Caco-2 (cell line): Measurements from ENCODE around the gene NRP2. TPM values are rescaled to one million over a fixed set of nuclear protein-coding genes. Genes with fewer than 3 reads are reported as not detected.

Source experiments
- BruUV-seq: library from RNA; stranded (reverse); fragments of 400-500 nt; replicated peaks from 2 replicates; lab custom pipeline; 2021; lab: Mats Ljungman, UMichigan
- CTCF ChIA-PET: fragments of 300-600 bp; sonication (Branson Sonifier 250); formaldehyde crosslinking; loops from one replicate; lab custom pipeline; 2022; ENCODE audit warnings: antibody characterized with exemption; lab: Charles Lee
- POLR2A ChIA-PET: fragments of 300-600 bp; sonication (Branson Sonifier 250); formaldehyde crosslinking; loops from one replicate; lab custom pipeline; 2022; ENCODE audit warnings: antibody characterized with exemption; lab: Charles Lee
- DNase-seq, 2 experiments: peaks; one replicate each; pipeline versions ENCODE4 v3.0.0 to v3.0.0-alpha.2; 2020 to 2022
- H3K27me3 ChIP-seq: replicated peaks from 2 replicates; pipeline ENCODE4 v1.6.0; 2011; ENCODE audit warnings: low read length; ENCODE audit not compliant: control insufficient read depth, insufficient read depth
- H3K36me3 ChIP-seq: 2 replicates; pipeline ENCODE4 v1.5.1; 2011; ENCODE audit warnings: low read length; ENCODE audit not compliant: control insufficient read depth, insufficient read depth
- H3K4me1 ChIP-seq: fragments of 250-450 bp; sonication (Bioruptor Pico); 2 replicates; pipeline ENCODE4 v1.5.1; 2020; ENCODE audit warnings: mild to moderate bottlenecking
- H3K4me3 ChIP-seq: 2 replicates; pipeline ENCODE4 v1.5.1; 2011; ENCODE audit warnings: low read depth, mild to moderate bottlenecking, control low read depth, low read length
- H3K9me3 ChIP-seq: fragments of 250-450 bp; sonication (Bioruptor Pico); 2 replicates; pipeline ENCODE4 v1.5.1; 2020; ENCODE audit warnings: mild to moderate bottlenecking, moderate library complexity
- H3K27ac Mint-ChIP-seq: one replicate; pipeline ENCODE4 v1.8.0; 2022; ENCODE audit warnings: mixed read lengths; ENCODE audit not compliant: unreplicated experiment
- H3K27me3 Mint-ChIP-seq: one replicate; pipeline ENCODE4 v1.8.0; 2022; ENCODE audit warnings: mixed read lengths; ENCODE audit not compliant: insufficient read depth, unreplicated experiment
- H3K36me3 Mint-ChIP-seq: one replicate; pipeline ENCODE4 v1.8.0; 2022; ENCODE audit warnings: mild to moderate bottlenecking, mixed read lengths; ENCODE audit not compliant: insufficient read depth, unreplicated experiment
- H3K4me1 Mint-ChIP-seq: one replicate; pipeline ENCODE4 v1.8.0; 2022; ENCODE audit warnings: low read depth, mixed read lengths; ENCODE audit not compliant: unreplicated experiment
- H3K4me3 Mint-ChIP-seq: one replicate; pipeline ENCODE4 v1.8.0; 2022; ENCODE audit warnings: mild to moderate bottlenecking, moderate library complexity, mixed read lengths; ENCODE audit not compliant: unreplicated experiment
- H3K9me3 Mint-ChIP-seq: one replicate; pipeline ENCODE4 v1.8.0; 2022; ENCODE audit warnings: mixed read lengths; ENCODE audit not compliant: unreplicated experiment
- intact Hi-C: fragments of 100-400 bp; cut with micrococcal nuclease; formaldehyde crosslinking; loops from one replicate; pipeline ENCODE4 v1.10.0; 2022; ENCODE audit not compliant: unreplicated experiment
- total RNA-seq: library from RNA; stranded (reverse); gene quantifications from 2 replicates; pipeline ENCODE4 v1.2.3, GENCODE V29; 2022
- TF ChIP-seq, protein P1 (sequence below), 2 experiments: fragments of 200-600 bp in 1 of 2; IDR thresholded peaks; 1 replicate in 1 of 2; 2 replicates in 1 of 2; pipeline versions ENCODE4 v1.5.1 to v1.8.0; 2011 to 2022; ENCODE audit warnings: antibody characterized with exemption in 1 of 2, control low read depth in 1 of 2, inconsistent platforms in 1 of 2, low read depth in 1 of 2, low read length in 1 of 2, mild to moderate bottlenecking in 1 of 2, moderate library complexity in 1 of 2; ENCODE audit not compliant: insufficient read depth in 1 of 2, severe bottlenecking in 1 of 2, unreplicated experiment in 1 of 2

The NRP2 gene
- total RNA-seq, 1 experiment from 2014 or later = 96.9 TPM

DNA sequence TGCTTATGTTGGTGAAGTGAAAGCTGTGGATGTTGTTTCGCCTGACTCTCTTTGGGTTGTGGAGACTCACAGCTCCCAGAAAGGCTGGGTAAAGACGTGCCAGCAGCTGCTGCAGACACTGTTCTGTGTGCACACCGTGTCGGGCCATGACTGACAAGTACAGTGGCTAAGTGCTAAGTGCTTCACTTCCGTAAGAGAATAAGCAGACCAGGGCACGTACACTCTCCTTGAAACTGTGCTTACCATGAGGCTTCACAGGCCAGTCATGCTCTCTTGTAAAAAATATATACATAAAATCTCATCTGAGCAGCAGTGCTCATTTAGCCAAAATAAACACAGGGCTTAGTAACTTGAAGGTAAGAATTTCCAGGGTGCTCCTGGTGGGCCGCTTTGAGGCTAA lies 86.0 kb downstream of the NRP2 start:
- no peaks in the 10 kb centered on the region for H3K27me3 ChIP-seq
- DNase-seq = no peak
- intact Hi-C loops = no loop called here
- POLR2A ChIA-PET = no interaction called here
- BruUV-seq = no TSS peak
- no peaks in the 10 kb centered on the region for H3K27me3 Mint-ChIP-seq
- no peak overlapping the region for H3K4me3 ChIP-seq
- H3K9me3 ChIP-seq = no peaks in the 10 kb centered on the region
- no peak overlapping the region for H3K27ac Mint-ChIP-seq
- TF ChIP-seq, protein P1, sequence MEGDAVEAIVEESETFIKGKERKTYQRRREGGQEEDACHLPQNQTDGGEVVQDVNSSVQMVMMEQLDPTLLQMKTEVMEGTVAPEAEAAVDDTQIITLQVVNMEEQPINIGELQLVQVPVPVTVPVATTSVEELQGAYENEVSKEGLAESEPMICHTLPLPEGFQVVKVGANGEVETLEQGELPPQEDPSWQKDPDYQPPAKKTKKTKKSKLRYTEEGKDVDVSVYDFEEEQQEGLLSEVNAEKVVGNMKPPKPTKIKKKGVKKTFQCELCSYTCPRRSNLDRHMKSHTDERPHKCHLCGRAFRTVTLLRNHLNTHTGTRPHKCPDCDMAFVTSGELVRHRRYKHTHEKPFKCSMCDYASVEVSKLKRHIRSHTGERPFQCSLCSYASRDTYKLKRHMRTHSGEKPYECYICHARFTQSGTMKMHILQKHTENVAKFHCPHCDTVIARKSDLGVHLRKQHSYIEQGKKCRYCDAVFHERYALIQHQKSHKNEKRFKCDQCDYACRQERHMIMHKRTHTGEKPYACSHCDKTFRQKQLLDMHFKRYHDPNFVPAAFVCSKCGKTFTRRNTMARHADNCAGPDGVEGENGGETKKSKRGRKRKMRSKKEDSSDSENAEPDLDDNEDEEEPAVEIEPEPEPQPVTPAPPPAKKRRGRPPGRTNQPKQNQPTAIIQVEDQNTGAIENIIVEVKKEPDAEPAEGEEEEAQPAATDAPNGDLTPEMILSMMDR (IDR thresholded peaks at IDR 0.05; ENCODE audit: insufficient read depth in 1 of 2, low read depth in 1 of 2, low read length in 1 of 2, severe bottlenecking in 1 of 2, unreplicated experiment in 1 of 2) = no peak
- H3K9me3 Mint-ChIP-seq = no peaks in the 10 kb centered on the region
- H3K4me1 Mint-ChIP-seq = peaks cover 31% of the 10 kb centered on the region
- no peaks in the 10 kb centered on the region; the same call in 1 of the 2 replicates for H3K36me3 ChIP-seq
- H3K36me3 Mint-ChIP-seq = peaks cover 39% of the 10 kb centered on the region
- H3K4me3 Mint-ChIP-seq = no peak overlapping the region
- H3K4me1 ChIP-seq = peaks cover 37% of the 10 kb centered on the region
- CTCF ChIA-PET = no interaction called here

DNA sequence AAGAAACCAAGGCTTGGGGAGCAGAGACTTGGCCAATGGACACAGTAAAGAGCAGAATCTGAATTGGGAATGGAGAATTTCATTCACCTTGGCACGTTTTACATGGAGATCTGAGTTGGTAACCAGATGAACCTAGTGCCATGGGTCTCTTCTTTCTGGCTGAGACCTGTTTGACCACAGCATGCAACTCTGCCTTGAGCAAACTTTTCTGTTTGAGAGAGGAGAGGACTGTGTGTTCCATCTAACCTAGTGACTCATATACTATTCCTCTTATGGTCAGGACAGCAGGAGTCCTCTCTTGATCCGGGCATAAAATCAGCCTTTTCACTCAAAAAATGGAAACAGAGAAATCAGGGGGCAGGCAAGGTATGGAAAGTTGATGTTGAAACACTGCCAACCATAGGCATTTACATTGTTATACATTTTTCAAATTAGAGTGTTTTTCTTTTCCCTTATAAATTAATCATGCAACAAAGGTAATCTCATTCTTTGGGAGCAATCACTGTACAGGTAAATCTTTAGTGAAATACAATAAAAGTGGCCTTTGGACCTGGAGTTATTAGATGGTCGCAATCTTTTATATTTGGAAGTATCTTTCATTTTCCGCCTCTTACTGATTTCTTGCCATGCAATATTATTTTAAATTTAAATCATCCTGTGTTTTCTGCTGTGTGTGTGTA lies 86.7 kb downstream of the NRP2 start:
- ChIA-PET POLR2A (no interaction called here), CTCF (no interaction called here)
- H3K9me3 Mint-ChIP-seq = no peaks in the 10 kb centered on the region
- Histone ChIP-seq H3K4me3 (no peak overlapping the region), H3K9me3 (no peaks in the 10 kb centered on the region), H3K4me1 (peaks cover 37% of the 10 kb centered on the region), H3K36me3 (no peaks in the 10 kb centered on the region; the same call in 1 of the 2 replicates), H3K27me3 (no peaks in the 10 kb centered on the region)
- peaks cover 39% of the 10 kb centered on the region for H3K36me3 Mint-ChIP-seq
- peak overlapping the region; percentile 58 for H3K27ac Mint-ChIP-seq
- BruUV-seq = no TSS peak
- TF ChIP-seq, protein P1 (IDR thresholded peaks at IDR 0.05; ENCODE audit: insufficient read depth in 1 of 2, low read depth in 1 of 2, low read length in 1 of 2, severe bottlenecking in 1 of 2, unreplicated experiment in 1 of 2) = no peak
- peaks cover 31% of the 10 kb centered on the region for H3K4me1 Mint-ChIP-seq
- H3K27me3 Mint-ChIP-seq = no peaks in the 10 kb centered on the region
- DNase-seq = no peak
- intact Hi-C loops = no loop called here
- no peak overlapping the region for H3K4me3 Mint-ChIP-seq

DNA sequence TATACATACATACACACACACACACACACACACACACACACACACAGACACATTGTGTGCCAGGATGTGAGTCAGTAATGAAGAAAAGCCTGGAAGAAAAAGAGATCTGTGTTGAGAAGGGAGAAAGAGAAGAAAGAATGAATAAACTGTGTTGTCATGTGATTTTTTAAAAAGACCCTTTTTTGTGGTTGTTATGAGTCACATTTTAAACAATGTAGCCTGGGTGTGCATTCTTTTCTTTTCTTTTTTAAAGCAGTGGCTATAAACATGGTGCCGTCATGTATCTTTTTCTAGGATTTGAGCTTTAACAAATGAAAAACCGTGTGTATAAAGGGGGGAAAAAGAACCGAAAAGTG lies 87.2 kb downstream of the NRP2 start:
- H3K4me1 ChIP-seq = peaks cover 37% of the 10 kb centered on the region
- no peaks in the 10 kb centered on the region for H3K27me3 ChIP-seq
- no peak for DNase-seq
- peaks cover 31% of the 10 kb centered on the region for H3K4me1 Mint-ChIP-seq
- no TSS peak for BruUV-seq
- peaks cover 39% of the 10 kb centered on the region for H3K36me3 Mint-ChIP-seq
- no peak overlapping the region for H3K4me3 Mint-ChIP-seq
- H3K27ac Mint-ChIP-seq = peak overlapping the region; percentile 58
- H3K9me3 ChIP-seq = no peaks in the 10 kb centered on the region
- no peak overlapping the region for H3K4me3 ChIP-seq
- no peaks in the 10 kb centered on the region for H3K27me3 Mint-ChIP-seq
- TF ChIP-seq, protein P1 (IDR thresholded peaks at IDR 0.05; ENCODE audit: insufficient read depth in 1 of 2, low read depth in 1 of 2, low read length in 1 of 2, severe bottlenecking in 1 of 2, unreplicated experiment in 1 of 2) = no peak
- ChIA-PET CTCF (interaction anchor here (1.0 kb wide), 1 partner anchor 157 kb away, joined by 4 read pairs; no protein-coding TSS in a partner anchor), POLR2A (no interaction called here)
- H3K9me3 Mint-ChIP-seq = no peaks in the 10 kb centered on the region
- no peaks in the 10 kb centered on the region; the same call in 1 of the 2 replicates for H3K36me3 ChIP-seq
- intact Hi-C loops = no loop called here
